ENCODE measurements around the gene BAZ2B. TPM values are rescaled to one million over a fixed set of nuclear protein-coding genes. Genes with fewer than 3 reads are reported as not detected.
"Not testable (repeated sequence)": the region's sequence is repeated elsewhere in the genome, so short reads cannot be mapped to it uniquely, and the experiment has no call there.

The BAZ2B gene
- total RNA-seq, 1 donor from 2014 or later, result 37.4 TPM

DNA sequence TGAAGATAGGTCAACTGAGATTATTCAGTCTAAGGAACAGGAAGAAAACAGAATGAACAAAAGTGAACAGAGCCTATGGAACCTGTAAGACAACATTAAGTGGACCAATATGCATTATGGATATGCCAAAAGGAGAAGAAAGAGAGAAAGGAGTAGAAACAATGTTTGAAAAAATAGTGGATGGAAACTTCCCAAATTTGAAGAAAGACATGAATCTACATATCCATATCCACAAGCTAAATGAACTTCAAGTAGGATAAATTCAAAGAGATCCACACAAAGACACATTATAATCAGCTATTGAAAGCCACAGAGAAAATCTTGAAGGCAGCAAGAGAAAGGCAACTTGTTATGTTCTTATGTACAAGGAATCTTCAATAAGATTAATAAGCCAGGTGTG is 74.2 kb downstream of the BAZ2B start:
- TF ChIP-seq, protein P1, sequence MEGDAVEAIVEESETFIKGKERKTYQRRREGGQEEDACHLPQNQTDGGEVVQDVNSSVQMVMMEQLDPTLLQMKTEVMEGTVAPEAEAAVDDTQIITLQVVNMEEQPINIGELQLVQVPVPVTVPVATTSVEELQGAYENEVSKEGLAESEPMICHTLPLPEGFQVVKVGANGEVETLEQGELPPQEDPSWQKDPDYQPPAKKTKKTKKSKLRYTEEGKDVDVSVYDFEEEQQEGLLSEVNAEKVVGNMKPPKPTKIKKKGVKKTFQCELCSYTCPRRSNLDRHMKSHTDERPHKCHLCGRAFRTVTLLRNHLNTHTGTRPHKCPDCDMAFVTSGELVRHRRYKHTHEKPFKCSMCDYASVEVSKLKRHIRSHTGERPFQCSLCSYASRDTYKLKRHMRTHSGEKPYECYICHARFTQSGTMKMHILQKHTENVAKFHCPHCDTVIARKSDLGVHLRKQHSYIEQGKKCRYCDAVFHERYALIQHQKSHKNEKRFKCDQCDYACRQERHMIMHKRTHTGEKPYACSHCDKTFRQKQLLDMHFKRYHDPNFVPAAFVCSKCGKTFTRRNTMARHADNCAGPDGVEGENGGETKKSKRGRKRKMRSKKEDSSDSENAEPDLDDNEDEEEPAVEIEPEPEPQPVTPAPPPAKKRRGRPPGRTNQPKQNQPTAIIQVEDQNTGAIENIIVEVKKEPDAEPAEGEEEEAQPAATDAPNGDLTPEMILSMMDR (IDR thresholded peaks at IDR 0.05; ENCODE audit: insufficient read depth, low read length, severe bottlenecking), result no peak
- H3K27me3 ChIP-seq (ENCODE audit: control insufficient read depth, insufficient read depth, low read length), result no peaks in the 10 kb centered on the region
- no peak overlapping the region for H3K4me3 ChIP-seq (ENCODE audit: low read depth, low read length)
- FAIRE-seq (no peak), DNase-seq (ENCODE audit: low read depth) (no peak)
- H3K36me3 ChIP-seq (ENCODE audit: control insufficient read depth, insufficient read depth, low read length), result no peaks in the 10 kb centered on the region

DNA sequence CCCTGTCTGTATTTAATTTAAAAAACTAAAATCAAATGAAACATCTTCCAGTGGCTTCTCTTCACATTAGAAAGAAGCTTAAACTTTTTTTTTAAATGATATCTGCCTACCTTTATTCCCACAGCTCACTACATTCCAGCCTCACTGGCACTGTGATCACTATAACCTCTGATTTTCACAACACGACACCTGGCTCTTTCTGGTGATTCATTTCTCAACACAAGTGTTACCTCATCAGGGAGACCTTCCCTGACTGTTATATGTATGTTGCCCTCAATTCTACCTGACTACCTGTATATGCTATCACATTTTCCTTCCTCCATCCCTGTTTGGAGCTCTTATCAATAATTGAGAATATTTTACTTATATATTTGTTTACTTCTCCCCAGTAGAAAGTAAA is 76.6 kb downstream of the BAZ2B start:
- no peak for FAIRE-seq
- TF ChIP-seq, protein P1 (IDR thresholded peaks at IDR 0.05; ENCODE audit: insufficient read depth, low read length, severe bottlenecking), result no peak
- H3K36me3 ChIP-seq (ENCODE audit: control insufficient read depth, insufficient read depth, low read length), result no peaks in the 10 kb centered on the region
- H3K4me3 ChIP-seq (ENCODE audit: low read depth, low read length), result no peak overlapping the region
- H3K27me3 ChIP-seq (ENCODE audit: control insufficient read depth, insufficient read depth, low read length), result no peaks in the 10 kb centered on the region
- DNase-seq (ENCODE audit: low read depth), result peak; percentile 58

DNA sequence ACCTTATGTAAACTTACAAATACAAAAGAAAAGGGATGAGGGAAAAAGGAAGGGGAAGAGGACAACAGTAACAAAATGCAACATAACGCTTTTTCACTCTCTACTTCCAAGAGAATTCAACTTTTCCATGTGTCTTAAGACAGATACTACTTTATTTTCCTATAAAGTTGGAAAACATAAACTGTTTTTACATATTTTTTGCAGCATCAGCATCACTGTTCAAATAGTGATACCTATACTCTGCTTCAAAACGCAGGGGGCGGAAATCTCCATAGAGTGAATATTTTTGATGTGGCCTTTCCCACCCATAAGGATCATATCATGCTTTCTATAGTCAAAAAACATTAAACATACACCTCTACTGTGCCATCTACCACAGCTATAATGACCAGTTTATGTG is 77.5 kb downstream of the BAZ2B start:
- H3K4me3 ChIP-seq (ENCODE audit: low read depth, low read length), result no peak overlapping the region
- DNase-seq (ENCODE audit: low read depth) (no peak), FAIRE-seq (no peak)
- no peaks in the 10 kb centered on the region for H3K27me3 ChIP-seq (ENCODE audit: control insufficient read depth, insufficient read depth, low read length)
- TF ChIP-seq, protein P1 (IDR thresholded peaks at IDR 0.05; ENCODE audit: insufficient read depth, low read length, severe bottlenecking), result no peak
- no peaks in the 10 kb centered on the region for H3K36me3 ChIP-seq (ENCODE audit: control insufficient read depth, insufficient read depth, low read length)

DNA sequence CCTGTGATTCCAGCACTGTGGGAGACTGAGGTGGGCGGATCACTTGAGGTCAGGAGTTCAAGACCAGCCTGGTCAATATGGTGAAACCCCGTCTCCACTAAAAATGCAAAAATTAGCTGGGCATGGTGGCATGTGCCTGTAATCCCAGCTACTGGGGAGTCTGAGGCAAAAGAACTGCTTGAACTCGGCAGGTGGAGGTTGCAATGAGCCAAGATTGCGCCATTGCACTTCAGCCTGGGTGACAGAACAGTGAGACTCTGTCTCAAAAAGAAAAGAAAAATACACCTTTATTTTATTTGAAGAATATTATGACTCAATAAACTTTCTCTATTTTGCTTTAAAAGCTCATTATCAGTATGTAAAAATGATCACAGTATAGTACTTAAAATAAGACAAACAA is 81.1 kb downstream of the BAZ2B start:
- not testable (repeated sequence) for H3K27me3 ChIP-seq (ENCODE audit: control insufficient read depth, insufficient read depth, low read length); DNase-seq (ENCODE audit: low read depth); H3K36me3 ChIP-seq (ENCODE audit: control insufficient read depth, insufficient read depth, low read length); FAIRE-seq; H3K4me3 ChIP-seq (ENCODE audit: low read depth, low read length)

DNA sequence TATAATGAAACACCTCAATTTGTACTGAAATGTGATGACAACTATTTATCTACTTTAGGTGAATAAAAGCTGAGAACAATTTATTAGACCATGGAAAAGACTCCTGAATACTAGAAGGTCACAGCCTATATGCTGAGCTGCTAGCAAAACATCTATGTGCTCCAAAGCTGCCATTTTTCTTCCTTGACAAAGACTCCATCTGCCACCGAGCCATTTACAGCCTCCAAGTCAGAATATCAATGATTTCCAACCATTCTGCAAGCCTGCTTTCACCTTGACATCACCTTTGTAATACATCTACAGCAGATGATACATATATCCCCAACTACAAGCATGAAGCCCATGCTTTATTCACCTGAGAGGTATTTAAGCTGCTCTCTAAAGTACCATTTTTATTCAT is 84.9 kb downstream of the BAZ2B start:
- no peak for FAIRE-seq
- DNase-seq (ENCODE audit: low read depth), result no peak
- H3K27me3 ChIP-seq (ENCODE audit: control insufficient read depth, insufficient read depth, low read length), result no peaks in the 10 kb centered on the region
- no peaks in the 10 kb centered on the region for H3K36me3 ChIP-seq (ENCODE audit: control insufficient read depth, insufficient read depth, low read length)
- TF ChIP-seq, protein P1 (IDR thresholded peaks at IDR 0.05; ENCODE audit: insufficient read depth, low read length, severe bottlenecking), result no peak
- no peak overlapping the region for H3K4me3 ChIP-seq (ENCODE audit: low read depth, low read length)

DNA sequence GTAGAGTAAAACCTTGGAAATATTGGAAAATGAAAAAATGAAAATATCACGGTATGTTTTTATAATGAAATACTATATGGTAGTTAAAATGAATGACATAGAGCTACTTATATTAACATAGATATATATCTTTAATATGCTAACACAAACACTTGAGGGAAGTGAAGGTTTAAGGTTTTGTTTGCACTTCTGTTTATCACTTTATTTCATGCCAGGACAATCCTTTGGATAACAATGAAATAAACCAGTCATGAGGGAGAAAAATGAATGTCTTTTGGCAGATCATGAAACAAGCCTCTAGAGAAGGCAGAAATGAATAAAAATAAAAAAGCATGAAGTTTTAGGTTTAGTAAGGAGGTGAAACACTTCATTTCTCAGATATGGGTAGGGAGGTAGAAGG is 89.9 kb downstream of the BAZ2B start:
- Histone ChIP-seq H3K27me3 (ENCODE audit: control insufficient read depth, insufficient read depth, low read length) (no peaks in the 10 kb centered on the region), H3K36me3 (ENCODE audit: control insufficient read depth, insufficient read depth, low read length) (no peaks in the 10 kb centered on the region), H3K4me3 (ENCODE audit: low read depth, low read length) (no peak overlapping the region)
- no peak for FAIRE-seq
- DNase-seq (ENCODE audit: low read depth), result no peak
- TF ChIP-seq, protein P1 (IDR thresholded peaks at IDR 0.05; ENCODE audit: insufficient read depth, low read length, severe bottlenecking), result no peak

Measured in bronchial epithelial cell (primary cell).